Stimulated activated naive CD4-positive, alpha-beta T cell treated with Interleukin-2 at 50 U/mL for 16 hours (primary cell): ENCODE results near the gene CBFA2T3.

Experiments
- DNase-seq: peaks from one replicate; lab custom pipeline; 2025; lab: John Stamatoyannopoulos, UW

Gene CBFA2T3

GRCh38 chr16:88888461-88889387, 88.3 kb downstream of the CBFA2T3 start:
- DNase-seq: no peak

GRCh38 chr16:88888057-88888456, 89.0 kb downstream of the CBFA2T3 start:
- no peak for DNase-seq

DNA sequence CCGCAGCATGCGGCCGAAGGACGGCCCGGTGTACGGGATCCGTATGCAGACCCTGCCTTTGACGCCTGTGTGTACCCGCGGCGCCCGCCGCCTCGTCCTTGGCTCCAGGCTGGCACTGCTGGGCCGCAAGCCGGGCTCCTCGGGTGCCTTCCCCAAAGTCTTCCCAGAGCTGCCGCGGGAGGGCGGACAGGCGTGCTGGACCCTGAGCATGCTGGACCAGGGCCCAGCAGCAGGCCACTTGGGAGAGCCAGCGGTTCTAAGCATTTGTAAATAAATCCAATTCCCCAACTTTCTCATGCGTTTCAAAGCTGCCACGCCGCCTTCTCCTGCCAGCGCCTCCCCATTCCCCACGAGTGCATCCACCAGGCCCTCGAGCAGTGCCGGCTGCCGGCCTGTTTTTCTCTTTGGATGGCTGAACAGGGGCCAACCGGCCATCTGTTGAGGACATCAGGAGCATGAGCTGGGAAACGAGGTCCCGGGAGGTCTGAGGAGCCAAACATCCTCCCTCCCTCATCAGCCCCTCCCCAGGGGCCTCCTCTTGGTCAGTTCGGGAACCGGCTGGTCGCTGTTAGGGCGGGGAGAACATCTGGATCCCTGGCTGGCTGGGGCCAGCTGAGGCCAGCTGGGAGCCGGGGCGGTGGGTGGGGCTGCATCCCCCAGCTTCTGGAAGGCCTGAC, 90.0 kb downstream of the CBFA2T3 start:
- no peak for DNase-seq

- no peak for DNase-seq
Measured at GRCh38 chr16:88886420-88886844, 90.6 kb downstream of the CBFA2T3 start.

DNA sequence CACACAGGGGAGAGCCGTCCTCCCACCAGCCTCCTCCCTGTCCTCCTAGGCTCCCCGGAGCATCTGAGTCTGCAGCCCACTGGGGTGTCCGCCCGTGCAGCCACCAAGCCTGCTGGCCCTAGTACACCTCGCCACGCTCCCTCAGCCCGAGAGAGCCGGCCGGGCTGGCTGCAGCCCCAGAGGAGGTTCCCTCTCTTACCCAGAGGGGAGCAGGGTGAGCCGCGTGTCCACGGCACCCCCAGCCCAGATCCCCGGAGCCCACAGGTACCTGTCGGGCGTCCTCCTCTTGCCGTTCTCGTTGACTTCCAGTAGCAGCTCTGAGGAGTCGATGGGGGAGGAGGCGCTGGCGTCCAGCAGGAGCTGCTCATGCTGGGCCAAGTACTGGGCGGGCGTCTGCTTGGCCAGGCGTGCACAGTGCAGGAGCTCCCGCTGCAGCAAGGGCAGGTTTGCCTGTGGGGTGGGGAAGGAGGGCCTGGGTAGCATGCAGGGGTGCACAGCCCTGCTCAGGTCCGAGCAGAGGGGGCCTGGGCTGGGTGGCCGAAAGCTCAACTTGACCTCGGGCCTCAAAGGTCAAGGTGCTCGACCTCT, 91.2 kb downstream of the CBFA2T3 start:
- DNase-seq: no peak

GRCh38 chr16:88884569-88885271, 92.3 kb downstream of the CBFA2T3 start:
- no peak for DNase-seq

- no peak for DNase-seq
Measured at GRCh38 chr16:88883946-88884345, 93.1 kb downstream of the CBFA2T3 start.

GRCh38 chr16:88883117-88883895, 93.7 kb downstream of the CBFA2T3 start:
- no peak for DNase-seq

GRCh38 chr16:88882358-88883030, 94.5 kb downstream of the CBFA2T3 start:
- DNase-seq: no peak

DNA sequence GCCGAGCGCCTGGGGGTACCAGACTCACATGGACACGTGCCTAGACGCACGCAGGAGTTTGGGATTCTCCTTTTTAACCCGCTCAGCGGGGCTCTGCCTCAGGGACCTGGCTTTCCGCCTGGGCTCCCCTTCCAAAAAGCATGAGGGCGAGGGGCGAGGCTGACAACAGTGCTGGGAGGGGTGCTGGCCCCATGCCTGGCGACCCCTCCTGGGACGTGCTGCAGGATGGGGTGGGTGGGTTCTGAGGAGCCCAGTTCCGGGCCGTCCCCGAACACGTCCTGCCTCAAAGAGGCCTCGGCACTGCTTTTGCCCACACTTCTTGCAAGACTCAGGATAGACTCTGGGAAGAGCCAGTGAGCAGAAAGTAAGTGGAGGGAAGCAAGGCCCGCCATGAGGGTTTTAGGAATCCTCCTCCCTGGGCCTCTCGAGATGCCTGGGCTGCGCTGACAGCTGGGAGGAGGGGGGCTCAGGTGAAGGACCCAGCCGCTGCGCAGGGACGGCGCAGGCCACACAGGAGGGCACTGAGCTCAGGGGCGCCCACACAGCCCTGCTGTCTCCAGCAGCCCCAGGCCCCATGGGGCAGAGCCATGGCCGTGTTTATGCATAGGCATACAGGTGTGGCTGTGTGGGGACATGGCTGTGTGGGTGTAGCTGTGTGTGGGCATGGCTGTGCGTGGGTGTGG, 95.2 kb downstream of the CBFA2T3 start:
- no peak for DNase-seq

GRCh38 chr16:88881007-88881615, 95.9 kb downstream of the CBFA2T3 start:
- DNase-seq: no peak

DNA sequence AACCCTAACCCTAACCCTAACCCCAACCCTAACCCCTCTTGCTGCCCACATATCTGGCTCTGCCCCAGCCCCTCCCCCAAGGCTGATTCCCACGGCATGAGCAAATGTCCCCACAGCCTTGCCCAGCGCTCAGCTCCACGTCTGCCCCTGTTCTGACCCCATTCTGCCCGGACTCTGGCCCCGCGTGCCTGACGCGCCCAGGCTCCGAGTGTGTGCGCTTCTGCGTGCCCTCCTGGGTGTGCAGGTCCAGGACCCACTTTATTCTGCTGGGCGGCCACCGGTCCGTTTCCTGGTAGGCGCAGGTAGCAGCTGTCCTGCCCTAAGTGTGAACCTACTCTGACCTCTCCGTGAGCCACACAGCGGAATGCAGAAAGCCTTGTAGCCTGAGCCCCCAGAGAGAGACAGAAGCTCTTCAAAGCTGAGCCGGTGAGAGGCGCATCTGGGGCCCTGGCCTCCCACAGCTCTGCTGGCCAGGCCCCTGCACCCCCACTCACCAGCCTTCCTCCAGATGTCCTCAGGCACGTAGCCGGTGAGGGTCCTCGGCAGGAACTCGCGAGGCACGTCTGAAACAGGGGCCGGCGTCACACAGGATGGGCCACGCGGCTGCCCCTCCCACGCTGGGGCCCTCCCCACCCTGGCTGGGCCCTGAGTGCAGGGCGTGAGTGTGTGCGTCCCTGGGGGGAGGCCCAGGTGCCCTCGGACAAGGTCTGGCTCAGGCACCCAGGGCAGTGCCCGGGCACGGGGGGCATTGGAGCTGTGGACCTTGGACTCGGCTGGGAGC, 96.6 kb downstream of the CBFA2T3 start:
- no peak for DNase-seq

DNA sequence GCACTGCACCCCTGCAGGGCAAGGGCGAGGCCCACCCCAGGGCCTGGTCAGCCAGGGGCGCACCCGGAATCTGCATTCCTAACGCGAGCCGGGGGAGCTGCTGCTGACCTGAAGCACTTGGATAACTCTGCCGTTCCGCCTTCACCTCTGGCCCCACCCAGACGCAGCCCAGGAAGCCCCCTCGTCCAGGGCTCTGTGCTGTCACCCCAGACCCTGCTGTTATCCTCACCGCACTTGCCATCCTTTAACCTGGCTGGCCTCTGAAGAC, 97.3 kb downstream of the CBFA2T3 start:
- no peak for DNase-seq

DNA sequence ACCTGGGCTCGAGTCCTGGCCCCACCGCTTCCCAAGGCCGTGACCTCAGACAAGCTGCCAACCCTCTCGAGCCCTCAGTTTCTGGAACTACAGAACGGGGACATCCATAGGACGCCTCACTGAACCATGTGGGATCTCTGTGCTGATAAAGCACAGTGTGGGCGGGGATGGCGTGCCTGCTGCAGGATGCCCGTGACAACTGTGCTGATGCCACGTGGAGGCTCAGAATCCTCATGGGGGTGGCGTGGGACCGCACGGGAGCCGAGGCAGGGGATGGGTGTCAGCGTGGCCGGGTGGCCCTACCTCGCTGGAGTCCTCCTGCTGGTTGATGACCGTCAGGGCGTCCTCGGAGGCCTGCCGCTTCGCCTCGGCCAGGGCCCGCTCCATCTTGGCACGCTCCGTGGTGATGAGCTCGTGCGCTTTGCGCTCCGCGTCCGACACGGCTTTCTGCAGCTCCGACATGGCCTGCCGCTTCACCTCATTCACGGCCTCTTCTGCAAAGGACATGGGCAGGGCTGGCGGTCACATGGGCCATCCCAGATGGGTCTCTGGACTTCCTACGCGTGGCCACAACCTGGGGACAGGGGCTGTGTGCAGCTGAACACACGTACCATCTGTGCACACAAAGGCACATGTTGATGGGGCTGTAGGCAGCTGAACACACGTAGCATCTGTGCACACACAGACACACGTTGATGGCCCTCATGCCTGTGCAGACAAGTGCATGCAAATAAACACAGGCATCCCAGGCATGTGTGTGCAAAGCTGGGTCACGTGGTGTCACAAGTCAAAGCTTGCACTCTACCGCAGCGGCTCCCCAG, 97.8 kb downstream of the CBFA2T3 start:
- no peak for DNase-seq

DNA sequence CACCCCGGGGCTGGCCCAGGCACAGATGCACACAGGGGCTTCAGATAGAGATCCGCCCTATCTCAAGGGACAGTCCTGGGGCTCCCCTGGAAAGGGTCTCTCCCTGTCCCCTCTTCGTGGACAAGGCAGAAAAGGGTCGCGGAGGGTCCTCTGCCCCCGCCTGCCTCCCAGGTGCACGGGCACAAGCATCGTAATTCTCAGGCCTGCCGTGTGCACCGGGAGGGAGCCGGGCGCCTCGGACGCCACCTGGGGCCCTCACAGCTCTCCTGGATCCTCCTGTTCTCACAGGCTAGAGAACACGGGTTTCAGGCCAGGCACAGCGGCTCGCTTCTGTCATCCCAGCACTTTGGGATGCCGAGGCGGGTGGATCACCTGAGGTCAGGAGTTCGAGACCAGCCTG, 98.7 kb downstream of the CBFA2T3 start:
- no peak for DNase-seq

DNA sequence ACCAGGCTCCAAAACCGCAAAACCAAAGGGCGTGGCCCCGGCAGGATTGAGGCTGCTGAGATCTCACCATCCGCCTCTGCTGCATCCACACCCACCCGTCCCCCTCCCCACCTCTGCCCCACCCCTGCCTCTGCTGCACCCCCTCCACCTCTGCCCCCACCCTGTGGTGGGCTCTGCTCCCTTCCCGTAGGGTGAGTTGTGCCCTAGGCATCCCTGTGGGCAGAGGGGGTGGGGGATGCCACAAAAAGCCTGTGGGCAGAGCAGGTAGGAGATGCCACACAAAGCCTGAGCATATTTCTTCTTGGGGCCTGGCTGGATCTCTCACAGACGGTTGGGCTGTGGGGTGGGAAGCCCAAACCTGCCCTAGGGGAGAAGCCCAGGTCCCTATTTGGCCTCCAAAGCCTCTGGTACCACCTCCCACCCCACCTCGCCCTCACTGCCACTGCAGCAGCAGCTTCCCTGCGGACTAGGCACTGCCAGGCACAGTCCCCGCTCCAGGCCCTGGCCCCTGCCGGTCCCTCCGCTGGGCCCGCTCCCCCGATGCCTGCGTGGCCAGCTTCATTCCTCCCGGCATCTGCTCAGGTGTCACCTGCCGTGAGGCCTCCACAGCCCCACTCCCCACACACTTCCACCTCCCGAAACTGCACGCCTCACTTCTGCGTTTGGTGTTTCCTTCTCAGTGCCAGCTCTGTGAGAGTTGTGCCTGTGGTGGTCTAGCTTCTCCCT, 99.3 kb downstream of the CBFA2T3 start:
- no peak for DNase-seq

DNA sequence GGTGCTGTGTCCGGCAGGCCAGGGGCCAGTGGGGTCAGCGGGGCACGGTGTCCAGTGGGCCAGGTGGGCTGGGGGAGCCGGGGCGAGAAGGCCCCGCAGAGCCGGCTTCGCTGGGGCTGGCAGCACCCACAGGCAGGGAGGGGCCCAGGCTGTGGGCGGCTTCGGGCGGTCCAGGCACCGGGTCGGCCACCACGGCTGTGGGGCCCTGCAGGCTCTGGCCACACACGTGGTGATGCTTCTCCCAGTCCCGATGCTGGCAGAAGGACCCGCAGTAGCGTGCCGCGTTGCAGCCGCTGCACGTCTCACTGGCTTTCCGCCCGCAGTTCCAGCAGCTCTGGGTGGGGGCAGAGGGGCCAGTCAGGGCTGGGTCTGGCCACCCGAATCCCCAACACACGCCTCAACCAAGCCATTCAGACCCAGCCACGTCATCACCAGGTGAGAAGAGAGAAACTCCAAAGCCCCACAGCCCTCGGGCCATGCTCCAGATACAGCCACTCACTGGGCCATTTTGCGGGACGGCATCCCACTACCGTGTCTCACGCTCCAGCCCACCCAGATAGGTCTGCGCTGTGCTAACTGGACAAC, 100.0 kb downstream of the CBFA2T3 start:
- no peak for DNase-seq
